Amniotic epithelial cell (primary cell): ENCODE results near the gene NCOR1.
"Not testable (repeated sequence)": the region's sequence is repeated elsewhere in the genome, so short reads cannot be mapped to it uniquely, and the experiment has no call there.

Source experiments
- DNase-seq: peaks from one replicate; pipeline ENCODE4 v3.0.0-alpha.2; 2010; ENCODE audit warnings: low read depth

Gene NCOR1

DNA sequence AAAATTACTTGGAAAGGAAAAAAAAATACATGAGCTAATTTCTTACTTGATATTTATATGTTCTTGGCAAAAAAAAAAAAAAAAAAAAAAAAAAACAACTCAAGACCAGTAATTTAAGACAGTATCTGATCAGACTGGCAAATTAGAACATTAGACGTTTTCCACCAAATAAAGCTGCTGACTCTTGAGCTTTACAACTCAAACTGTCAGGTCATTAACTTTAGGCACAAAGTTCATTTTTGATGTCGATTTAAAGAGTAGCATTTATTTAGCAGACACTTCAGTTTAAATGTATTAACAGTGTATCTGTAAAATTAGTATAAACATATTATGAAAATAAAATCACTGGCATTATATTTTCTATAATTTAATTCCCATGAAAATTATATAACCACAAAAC is 66.7 kb downstream of the NCOR1 start:
- no peak for DNase-seq

DNA sequence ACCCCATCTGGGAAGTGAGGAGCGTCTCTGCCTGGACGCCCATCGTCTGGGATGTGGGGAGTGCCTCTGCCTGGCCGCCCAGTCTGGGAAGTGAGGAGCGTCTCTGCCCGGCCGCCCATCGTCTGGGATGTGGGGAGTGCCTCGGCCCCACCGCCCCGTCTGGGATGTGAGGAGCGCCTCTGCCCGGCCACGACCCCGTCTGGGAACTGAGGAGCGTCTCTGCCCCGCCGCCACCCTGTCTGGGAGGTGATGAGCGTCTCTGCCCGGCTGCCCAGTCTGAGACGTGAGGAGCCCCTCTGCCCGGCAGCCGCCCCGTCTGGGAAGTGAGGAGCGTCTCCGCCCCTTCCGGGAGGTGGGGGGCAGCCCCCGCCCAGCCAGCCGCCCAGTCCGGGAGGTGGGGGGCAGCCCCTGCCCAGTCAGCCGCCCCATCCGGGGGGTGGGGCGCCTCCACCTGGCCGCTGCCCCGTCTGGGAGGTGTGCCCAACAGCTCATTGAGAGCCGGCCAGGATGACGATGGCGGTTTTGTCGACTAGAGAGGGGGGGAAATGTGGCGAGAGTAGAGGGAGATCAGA is 69.9 kb downstream of the NCOR1 start:
- not testable (repeated sequence) for DNase-seq

DNA sequence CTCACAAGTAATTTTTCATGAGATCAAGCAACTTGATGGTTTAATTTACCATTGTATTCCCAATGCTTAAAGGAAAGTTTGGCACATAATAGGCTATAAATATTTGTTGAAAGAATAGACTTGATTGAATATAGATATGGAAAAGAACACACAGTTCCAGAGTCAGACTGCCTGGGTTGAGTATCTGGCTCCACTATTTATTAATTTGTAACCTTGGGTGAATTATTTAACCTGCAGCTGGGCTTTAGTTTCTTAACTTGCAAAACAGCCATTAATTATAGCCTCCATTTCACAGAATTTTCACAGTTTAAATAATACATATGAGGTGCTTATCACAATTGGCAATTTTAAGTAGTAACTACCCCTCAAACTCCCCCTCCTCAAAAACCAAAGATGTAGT is 73.6 kb downstream of the NCOR1 start:
- no peak for DNase-seq

DNA sequence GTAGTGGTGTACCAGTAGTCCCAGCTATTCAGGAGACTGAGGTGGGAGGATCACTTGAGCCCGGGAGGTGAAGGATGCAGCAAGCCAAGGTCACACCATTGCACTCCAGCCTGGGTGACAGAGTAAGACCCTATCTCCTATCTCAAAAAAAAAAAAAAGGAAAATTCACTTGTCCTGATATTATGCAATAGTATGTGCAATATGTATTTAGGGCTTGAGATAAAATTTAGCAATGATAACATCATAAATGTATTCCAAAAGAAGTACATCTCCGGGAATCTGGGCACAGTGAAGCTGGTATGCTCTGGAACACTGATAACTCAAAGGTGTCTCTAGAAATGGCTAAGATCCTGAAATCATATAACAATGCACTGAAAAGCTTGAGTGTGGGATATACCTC is 74.5 kb downstream of the NCOR1 start:
- DNase-seq: no peak

DNA sequence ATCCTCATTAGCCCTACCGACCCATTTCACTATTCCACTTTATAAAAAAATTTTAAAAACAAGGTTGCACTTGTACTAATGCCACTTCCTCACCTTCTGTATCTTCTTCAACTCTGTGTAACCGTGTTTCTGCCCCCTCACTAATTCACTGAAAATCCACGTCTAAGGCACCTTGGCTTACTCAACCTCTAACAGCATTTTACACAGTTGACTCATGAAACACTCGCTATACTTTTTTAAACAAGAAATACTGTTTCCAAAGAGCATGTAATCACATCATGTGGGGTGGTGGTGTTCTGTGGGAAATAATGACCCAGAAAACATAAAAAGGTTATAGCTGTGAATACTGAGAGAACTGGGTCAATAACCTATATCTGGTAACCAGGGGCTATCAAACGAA is 79.9 kb downstream of the NCOR1 start:
- peak; percentile 68 for DNase-seq

DNA sequence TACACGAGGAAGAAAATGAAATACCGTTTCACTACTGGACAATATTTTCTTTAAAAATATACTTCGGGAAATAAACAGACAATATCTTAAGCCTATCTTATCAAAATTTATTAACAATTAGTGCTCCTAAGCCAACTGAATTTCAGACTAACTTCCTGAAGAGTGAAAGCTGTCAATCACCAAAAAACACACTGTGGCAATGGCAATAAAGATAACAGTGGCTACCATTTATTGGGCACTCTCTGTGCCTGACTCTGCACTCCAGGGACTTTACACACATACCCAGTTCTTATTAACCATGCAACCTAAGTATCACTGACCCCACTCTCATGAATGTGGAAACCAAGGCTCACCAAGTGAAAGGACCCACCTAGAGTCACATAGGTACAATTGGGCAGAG is 83.7 kb downstream of the NCOR1 start:
- no peak for DNase-seq

DNA sequence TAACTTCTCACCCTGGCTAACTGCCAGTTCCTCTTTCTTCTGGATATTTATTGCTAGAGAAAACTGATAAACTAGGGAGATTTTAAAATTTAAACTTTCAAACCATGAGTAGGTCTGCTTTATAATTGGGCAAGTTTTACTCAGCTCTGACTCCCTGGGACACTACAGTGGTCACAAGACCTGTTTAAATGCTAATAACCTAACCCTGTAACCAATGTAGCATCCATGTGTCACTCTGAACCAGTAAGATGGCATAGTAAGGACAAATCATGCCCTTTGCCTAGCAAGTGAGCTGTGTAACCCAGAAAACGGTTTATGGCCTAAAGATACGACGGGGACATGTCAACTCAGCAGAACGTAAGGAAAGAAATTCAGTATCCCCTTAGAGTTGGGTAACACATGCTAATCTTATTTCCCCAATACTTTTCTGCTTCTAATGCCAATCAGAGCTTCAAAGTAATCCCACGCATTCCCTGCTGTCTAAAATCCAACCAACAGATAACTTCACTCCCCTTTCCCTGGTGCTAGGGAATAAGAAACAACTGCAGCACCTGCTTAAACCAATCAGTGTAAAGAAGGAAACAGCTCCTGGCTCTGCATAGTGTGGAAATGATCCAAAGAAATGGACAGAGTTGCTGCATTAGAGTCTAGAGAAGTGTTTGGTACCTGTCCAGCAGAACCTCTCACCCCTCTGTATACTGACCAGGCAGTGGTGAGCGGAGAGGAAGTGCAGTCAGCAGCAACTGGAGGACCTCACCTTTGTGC is 85.7 kb downstream of the NCOR1 start:
- DNase-seq: peak; percentile 15

DNA sequence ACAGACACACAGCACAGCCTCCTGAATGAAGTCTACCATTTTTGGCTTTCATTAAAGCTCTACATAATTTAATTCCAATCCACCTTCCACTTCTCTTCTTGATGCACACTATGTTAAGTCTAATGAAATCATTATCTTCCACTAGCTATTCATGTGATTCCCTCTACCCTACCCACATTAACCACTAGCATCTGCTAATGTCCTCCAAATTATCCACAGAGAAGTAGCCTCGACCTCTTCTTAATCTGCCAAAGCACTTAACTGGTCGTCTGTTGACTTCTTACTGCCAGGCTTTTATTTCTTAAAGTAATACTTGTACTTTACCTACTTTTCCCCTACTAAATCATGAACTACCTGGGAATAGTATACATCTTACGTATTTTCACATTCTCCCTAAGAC is 91.8 kb downstream of the NCOR1 start:
- peak; percentile 10 for DNase-seq

DNA sequence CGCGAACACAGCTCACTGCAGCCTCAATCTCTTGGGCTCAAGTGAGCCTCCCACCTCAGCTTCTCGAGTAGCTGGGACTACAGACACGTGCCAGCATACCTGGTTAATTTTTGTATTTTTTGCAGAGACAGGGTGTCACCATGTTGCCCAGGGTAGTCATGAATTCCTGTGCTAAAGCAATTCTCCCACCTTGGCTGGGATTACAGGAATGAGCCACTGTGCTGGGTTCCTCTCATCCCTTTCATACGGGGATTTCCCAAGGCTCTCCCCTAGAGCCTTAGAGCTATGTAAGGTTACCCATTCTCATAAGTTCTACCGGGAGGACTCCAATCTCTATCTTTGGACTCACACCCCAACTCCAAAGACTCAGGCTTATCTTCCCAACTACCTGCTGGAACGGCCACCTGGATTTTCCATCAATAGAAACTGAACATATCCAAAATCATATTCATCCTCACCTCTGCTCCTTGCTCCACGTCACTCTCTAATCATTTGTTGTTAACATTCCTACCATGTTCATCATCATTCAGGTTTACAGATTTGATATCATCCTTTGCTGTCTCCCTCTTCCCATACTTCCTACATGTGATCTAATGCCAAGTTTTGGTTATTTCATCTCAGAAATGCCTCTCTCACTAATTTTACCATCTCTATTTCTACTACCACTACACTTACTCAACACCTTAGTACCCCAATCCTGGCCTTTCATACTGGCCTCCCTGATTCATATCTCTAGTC is 92.5 kb downstream of the NCOR1 start:
- peak; percentile 24 for DNase-seq

DNA sequence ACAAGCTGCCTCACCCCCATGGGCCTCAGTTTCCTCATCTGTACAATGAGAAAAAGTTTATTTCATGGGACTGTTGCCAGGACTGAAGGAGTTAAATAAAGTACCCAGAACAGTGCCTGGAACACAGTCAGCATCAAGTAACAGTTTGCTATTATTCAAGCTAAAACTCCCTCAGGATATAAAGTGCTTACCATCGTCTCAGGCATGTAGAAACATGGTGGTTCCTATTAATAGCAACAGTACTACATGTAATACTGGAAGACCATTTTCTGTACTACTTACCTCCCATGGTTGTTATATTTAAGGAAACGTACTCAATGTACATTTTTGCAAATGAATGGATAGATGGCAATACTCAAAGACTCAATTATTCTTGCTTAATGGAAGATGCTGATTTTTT is 93.4 kb downstream of the NCOR1 start:
- DNase-seq: no peak

DNA sequence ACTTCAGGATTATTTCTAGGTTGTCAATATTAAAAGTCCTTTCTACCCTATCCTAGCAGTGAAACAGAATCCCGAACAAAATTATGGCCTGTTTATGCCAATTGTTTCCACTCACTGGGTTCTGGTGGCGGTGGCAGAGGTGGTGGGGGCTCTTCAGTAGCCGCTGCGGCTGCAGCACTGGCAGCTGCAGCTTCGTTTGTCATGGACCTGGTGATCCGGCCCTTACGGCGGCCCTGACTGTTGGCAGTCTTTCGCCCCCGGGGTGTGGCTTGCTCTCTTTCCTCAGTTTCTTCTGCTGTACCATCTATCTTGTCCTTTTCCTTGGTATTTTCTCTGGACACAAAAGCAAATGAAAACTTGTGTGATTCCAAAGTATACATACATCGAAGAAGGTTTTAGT is 94.4 kb downstream of the NCOR1 start:
- no peak for DNase-seq

DNA sequence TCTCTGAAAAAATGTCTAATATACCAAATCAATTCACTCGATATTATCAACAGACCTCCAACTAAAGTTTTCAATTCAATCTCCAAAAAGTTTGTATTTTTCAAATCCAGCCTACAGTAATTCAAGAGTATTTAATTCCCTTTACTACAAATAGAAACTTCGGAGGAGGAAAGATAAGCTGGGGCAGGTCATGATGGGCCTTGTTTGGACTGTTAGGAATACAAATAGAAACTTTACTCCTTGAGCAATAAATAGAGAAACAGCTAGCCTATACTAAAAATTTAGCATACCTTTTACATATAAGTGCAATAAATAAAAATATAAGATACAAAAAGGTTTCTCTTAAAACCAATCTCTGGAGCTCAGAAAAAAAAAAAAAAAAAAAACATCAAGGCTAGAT is 98.2 kb downstream of the NCOR1 start:
- no peak for DNase-seq

DNA sequence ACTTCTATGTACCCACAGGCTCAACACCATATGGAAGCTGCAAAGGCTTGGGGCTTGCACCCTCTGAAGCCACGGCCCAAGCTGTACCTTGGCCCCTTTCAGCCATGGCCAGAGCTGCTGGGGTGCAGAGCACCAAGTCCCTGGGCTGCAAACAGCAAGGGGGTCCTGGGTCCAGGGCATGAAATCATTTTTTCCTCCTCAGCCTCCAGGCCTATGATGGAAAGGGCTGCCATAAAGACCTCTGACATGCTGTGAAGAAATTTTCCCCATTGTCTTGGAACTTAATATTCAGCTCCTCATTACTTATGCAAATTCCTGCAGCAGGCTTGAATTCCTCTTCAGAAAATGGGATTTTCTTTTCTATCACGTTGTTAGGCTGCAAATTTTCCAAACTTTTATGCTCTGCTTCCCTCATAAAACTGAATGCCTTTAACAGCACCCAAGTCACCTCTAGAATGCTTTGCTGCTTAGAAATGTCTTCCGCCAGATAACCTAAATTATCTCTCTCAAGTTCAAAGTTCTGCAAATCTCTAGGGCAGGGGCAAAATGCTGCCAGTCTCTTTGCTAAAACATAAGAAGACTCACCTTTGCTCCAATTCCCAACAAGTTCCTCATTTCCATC is 100.1 kb downstream of the NCOR1 start:
- DNase-seq: not testable (repeated sequence)

DNA sequence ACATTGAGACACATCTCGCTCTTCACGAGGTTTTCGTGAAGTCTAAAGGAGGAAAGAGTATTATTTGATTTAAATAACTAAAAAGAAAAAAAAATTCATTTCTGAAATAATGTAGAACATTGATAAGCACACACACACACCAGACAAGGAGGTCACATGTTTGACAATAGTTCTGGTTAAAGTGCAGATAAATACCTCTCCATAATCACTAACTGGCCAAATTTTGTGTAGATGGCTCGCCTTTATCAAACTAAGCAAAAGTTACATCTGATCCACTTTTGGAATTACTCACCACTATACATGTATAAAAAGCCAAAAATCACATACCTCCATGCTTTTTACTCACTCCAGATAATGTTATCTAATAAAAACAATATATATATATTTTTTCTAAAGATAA is 106.5 kb downstream of the NCOR1 start:
- DNase-seq: no peak

DNA sequence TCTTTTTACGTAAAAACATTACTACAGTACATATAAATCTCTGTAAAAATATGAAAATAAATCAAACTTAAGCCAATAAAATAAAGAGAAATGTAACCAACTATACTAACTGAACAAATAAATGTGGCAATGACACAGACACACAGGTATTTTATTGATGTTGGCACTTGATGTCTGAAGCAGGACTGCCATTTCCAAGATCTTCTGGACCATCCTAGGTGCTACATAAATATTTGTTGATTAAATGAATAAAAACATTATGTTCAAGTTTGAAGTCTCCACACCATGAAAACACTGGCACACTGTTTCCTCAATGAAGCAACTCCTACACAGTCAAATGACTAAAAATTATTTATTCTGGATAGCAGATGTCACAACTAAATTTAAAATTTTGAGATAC is 106.9 kb downstream of the NCOR1 start:
- no peak for DNase-seq

DNA sequence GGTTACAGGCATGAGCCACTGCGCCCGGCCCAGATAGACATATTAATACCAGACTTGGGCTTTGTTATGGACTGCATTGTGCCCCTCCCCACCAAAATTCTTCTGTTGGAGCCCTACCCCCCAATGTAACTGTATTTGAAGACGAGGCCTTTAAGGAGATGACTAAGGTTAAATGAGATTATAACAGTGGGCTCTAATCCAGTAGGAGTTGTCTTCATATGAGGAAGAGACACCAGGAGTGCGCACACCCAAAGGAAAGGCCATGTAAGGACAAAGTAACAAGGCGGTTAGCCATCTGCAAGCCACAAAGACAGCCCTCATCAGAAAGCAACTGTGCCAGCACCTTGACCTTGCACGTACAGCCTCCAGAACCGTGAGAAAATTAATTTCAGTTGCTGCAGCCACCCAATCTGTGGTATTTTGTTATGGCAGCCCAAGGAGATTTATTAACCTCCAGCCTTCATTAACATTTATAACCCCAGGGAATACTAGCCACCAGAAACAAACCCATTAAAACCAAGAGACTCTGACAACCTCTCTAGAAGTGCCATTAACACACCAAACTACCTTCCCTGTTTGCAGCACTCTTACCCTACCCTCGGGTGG is 108.1 kb downstream of the NCOR1 start:
- DNase-seq: peak; percentile 18

DNA sequence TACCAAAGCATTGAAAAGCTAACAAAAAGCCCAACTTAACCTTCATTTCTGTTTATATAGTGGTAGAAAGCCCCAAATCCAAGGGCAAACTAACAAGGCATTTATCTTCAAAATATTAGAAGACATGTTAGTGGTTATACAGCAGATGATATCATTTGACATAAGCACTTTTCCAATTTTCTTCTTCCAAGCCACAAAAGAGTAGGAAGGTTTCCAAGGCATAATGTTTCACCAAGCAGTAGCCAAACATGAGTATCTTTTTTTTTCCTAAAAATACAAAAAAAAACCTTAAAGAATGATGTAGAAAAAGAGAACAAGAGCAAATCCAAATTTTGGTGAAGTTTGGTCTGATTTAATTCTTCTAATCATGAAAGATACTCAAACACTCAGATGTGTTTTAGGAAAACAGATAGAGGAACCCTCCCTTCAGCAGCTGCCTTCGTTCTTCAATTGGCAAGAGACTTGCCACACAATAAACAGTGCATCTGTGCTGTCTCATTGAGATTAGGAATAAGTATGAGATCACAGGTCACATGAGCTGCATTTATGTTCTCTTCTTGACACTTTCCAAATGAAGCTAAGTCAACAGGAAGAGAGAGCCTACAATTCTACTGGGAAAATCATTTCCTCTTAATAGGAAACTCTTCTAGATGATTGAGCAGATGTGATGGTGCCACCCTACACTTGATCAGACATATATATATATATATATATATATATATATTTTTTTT is 109.0 kb downstream of the NCOR1 start:
- DNase-seq: peak; percentile 86

DNA sequence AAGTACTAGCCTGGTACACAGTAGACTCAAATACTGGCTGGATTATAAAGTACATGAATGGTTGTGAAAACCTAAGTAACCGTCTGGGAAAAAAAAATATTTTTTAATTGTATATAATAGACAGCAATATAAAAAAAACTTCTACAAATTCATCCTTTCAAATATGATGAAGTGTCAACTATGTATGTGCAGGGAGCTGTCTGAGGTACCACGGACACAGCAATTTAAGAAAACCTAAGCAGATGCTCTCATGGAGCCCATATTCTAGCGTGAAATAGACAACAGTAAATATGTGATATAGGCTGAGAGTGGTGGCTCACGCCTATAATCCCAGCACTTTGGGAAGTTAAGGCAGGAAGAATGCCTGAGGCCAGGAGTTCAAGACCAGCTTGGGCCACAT is 111.1 kb downstream of the NCOR1 start:
- no peak for DNase-seq

DNA sequence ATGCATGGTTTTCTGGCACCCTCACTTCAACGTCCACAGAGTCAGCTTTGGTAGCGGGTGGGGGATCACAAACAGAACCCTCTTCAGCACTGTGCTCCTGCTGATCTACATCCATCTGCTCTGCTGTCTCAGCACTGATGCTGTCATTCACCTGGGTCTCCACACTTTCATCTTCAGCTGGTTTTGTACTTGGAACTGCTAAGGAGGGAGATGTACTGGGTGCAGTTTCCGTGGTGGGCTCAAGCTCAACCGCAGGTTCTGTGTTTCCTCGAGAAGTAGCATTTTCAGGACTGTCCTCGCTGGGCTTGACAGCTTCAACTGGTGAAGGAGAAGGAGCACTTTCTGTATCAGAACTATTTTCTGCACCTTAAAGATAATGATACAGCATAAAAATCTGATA is 113.9 kb downstream of the NCOR1 start:
- no peak for DNase-seq

DNA sequence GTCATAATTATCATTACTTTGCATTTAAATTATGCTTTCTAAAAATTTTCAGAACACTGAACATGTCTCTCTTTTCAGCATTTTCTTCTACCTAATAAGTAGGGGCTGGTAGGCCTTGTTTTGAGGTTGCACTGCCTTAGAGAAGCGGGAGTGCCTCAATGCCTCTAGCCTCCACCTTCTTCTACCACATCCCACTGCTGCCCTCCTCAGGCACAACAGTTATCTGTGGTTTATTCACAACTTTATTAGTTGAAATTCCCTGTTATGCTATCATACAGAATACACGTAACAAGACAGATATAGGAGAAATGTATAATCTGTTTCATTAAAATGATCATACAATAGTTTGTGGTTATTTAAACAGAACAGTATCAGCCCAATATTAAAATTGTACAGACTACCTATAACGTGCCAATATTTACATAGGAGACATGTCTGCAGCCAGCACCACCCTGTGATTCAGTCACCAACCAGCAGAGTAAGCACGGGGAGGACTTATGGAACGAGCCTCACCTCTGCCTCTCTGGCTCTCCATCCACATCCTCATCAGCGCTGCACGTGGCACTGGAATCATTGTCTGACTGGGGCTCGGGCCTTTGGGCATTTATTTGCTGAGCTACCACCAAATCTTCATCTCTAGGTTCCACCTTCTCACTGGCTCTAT is 114.5 kb downstream of the NCOR1 start:
- DNase-seq: peak; percentile 37

DNA sequence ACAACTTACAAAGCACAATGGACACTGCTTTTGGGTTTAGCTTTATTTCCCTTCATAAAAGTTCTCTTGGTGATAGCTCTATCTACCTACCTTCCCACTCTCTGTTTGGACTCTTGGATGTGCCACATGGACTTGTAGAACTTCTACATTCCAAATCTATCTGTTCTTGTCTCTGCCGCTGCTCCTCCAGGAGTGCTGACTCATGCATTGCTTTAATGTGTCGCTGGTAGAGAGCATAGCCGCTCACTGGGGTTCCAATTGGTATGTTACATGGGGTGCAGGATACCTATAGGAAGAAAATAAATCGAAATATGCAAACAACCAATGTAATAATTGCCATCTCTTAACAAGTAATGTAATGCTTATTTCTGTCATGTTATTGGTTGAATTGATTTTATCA is 123.6 kb downstream of the NCOR1 start:
- DNase-seq: peak; percentile 26
